OCI-LY7 (cell line): ENCODE results near the gene TRIAP1.

Experiments used
- EZH2phosphoT487 ChIP-seq: fragments of 200-600 bp; sonication (generic); IDR thresholded peaks from 2 replicates; pipeline ENCODE4 v1.6.1; 2018; ENCODE audit warnings: low read depth, borderline replicate concordance, mild to moderate bottlenecking, mixed run types, antibody characterized with exemption, low read length, moderate library complexity, mixed read lengths
- TF ChIP-seq, protein P1 (sequence below): fragments of 200-600 bp; sonication (generic); conservative IDR thresholded peaks from 2 replicates; pipeline ENCODE4 v1.5.1; 2014; ENCODE audit warnings: mild to moderate bottlenecking, antibody characterized with exemption, low read length, moderate library complexity, mixed read lengths

GRCh38 chr12:120468821-120469449, 22.8 kb upstream of the TRIAP1 start:
- TF ChIP-seq, protein P1, sequence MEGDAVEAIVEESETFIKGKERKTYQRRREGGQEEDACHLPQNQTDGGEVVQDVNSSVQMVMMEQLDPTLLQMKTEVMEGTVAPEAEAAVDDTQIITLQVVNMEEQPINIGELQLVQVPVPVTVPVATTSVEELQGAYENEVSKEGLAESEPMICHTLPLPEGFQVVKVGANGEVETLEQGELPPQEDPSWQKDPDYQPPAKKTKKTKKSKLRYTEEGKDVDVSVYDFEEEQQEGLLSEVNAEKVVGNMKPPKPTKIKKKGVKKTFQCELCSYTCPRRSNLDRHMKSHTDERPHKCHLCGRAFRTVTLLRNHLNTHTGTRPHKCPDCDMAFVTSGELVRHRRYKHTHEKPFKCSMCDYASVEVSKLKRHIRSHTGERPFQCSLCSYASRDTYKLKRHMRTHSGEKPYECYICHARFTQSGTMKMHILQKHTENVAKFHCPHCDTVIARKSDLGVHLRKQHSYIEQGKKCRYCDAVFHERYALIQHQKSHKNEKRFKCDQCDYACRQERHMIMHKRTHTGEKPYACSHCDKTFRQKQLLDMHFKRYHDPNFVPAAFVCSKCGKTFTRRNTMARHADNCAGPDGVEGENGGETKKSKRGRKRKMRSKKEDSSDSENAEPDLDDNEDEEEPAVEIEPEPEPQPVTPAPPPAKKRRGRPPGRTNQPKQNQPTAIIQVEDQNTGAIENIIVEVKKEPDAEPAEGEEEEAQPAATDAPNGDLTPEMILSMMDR, result peak; percentile 34
- TF ChIP-seq EZH2phosphoT487, result no peak
